Measurements from ENCODE around the gene PLEKHG3.

DNA sequence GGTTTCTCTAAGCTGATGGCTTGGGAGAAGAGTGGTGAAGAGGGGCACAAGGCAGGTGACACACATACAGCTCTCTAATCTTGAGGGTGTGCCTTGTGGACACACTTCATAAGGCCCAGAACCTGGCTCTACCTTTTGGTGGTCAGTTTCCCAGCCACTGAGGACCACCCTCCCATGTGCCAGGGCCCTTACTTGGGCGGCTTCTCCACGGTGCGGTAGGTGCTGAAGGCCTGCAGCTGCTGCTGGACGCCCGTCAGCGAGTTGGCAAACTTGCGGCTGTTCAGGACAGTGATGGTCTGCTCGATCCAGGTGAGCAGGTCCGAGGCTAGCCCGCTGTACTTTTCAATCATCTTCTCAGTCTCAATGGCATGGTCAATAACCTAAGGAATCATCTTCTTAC, 95.3 kb downstream of the PLEKHG3 start:
- TF ChIP-seq, protein P1, sequence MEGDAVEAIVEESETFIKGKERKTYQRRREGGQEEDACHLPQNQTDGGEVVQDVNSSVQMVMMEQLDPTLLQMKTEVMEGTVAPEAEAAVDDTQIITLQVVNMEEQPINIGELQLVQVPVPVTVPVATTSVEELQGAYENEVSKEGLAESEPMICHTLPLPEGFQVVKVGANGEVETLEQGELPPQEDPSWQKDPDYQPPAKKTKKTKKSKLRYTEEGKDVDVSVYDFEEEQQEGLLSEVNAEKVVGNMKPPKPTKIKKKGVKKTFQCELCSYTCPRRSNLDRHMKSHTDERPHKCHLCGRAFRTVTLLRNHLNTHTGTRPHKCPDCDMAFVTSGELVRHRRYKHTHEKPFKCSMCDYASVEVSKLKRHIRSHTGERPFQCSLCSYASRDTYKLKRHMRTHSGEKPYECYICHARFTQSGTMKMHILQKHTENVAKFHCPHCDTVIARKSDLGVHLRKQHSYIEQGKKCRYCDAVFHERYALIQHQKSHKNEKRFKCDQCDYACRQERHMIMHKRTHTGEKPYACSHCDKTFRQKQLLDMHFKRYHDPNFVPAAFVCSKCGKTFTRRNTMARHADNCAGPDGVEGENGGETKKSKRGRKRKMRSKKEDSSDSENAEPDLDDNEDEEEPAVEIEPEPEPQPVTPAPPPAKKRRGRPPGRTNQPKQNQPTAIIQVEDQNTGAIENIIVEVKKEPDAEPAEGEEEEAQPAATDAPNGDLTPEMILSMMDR (conservative IDR thresholded peaks at IDR 0.05), result no peak
- no peak for TF ChIP-seq ZFX (IDR thresholded peaks at IDR 0.05)

All from C4-2B (cell line).